ENCODE data around the gene TGM2. TPM values are rescaled to one million over a fixed set of nuclear protein-coding genes. Genes with fewer than 3 reads are reported as not detected.

TGM2 gene
- total RNA-seq, 2 experiments from 2014 or later = not detected

DNA sequence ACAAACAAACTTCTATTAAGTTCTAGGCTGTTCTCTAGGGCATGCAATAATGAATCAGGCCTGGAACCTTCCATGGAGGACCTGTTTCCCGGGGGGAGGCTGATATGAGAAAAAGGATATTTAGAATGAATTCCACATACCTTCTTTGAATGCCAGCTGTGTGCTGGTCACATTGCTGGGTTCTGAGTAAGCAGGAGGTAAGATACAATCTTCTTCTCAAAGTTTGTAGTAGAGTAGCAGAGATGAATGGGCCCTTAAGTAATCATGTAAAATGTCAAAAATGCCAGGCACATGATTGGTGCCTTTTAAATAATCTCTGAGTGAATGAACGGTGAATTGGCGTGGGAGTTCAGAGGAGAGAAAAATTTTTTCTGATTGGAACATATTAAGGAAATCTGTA, 47.4 kb downstream of the TGM2 start:
- no peak overlapping the region for H3K4me3 Mint-ChIP-seq
- ChIA-PET POLR2A (no interaction called here), CTCF (no interaction called here)
- no peaks in the 10 kb centered on the region for H3K27me3 Mint-ChIP-seq
- DNase-seq (no peak), ATAC-seq (no peak)
- no peaks in the 10 kb centered on the region for H3K9me3 Mint-ChIP-seq
- no peak overlapping the region for H3K27ac Mint-ChIP-seq
- no peaks in the 10 kb centered on the region for H3K36me3 Mint-ChIP-seq (ENCODE audit: low read depth)
- intact Hi-C loops (cut with micrococcal nuclease) = no loop called here
- TF ChIP-seq CTCF (IDR thresholded peaks at IDR 0.05) = no peak
- no peaks in the 10 kb centered on the region for H3K4me1 Mint-ChIP-seq (ENCODE audit: low read depth)

- Mint-ChIP-seq H3K4me3 (no peak overlapping the region), H3K36me3 (ENCODE audit: low read depth) (no peaks in the 10 kb centered on the region), H3K9me3 (no peaks in the 10 kb centered on the region), H3K27me3 (no peaks in the 10 kb centered on the region), H3K27ac (no peak overlapping the region), H3K4me1 (ENCODE audit: low read depth) (no peaks in the 10 kb centered on the region)
- DNase-seq = no peak
- no peak for ATAC-seq
- CTCF ChIA-PET = no interaction called here
- no peak for TF ChIP-seq CTCF (IDR thresholded peaks at IDR 0.05)
- POLR2A ChIA-PET = no interaction called here
- intact Hi-C loops (cut with micrococcal nuclease) = no loop called here
These were observed 47.9 kb downstream of the TGM2 start for GRCh38 chr20:38117205-38117604.

DNA sequence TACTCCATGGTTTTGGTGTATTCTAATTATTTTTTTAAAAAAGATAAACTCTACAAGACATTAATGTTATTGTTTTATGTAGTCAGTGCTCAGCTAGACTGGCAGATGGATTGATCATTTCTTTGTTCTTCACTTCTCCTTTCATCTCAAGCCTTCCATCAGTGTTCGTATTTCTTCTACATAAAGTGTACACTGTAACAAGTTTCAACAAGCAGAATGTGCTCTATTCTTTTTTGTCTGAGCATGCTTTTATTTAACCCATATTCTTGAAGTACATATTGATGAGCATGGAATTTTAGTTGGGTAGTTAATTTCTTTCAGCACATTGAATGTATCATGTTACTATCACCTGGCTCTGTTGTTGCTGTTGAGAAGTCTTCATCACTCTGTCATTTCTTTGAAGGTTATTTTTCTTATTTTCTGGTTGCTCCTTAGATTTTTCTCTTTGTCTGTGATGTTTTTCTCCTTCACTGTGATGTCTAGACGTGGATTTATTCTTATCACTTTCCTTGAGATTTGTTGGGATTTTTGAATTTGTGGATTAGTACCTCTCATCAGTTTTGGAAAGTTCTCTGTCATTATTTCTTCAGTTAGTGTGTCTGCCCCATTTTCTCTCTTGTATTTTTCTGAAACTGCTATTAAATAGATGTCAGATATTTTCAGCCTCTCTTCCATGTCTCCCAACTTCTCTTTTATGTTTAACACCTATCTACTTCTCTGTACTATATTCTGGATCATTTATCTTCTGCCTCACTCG, 48.5 kb downstream of the TGM2 start:
- no peaks in the 10 kb centered on the region for H3K4me1 Mint-ChIP-seq (ENCODE audit: low read depth)
- ATAC-seq (no peak), DNase-seq (no peak)
- intact Hi-C loops (cut with micrococcal nuclease) = no loop called here
- no peaks in the 10 kb centered on the region for H3K9me3 Mint-ChIP-seq
- no peak overlapping the region for H3K27ac Mint-ChIP-seq
- TF ChIP-seq CTCF (IDR thresholded peaks at IDR 0.05) = no peak
- no peaks in the 10 kb centered on the region for H3K27me3 Mint-ChIP-seq
- no peak overlapping the region for H3K4me3 Mint-ChIP-seq
- CTCF ChIA-PET = interaction anchor here (1.9 kb wide), 1 partner anchor 43 kb away, joined by 5 read pairs; no protein-coding TSS in a partner anchor
- POLR2A ChIA-PET = no interaction called here
- no peaks in the 10 kb centered on the region for H3K36me3 Mint-ChIP-seq (ENCODE audit: low read depth)

DNA sequence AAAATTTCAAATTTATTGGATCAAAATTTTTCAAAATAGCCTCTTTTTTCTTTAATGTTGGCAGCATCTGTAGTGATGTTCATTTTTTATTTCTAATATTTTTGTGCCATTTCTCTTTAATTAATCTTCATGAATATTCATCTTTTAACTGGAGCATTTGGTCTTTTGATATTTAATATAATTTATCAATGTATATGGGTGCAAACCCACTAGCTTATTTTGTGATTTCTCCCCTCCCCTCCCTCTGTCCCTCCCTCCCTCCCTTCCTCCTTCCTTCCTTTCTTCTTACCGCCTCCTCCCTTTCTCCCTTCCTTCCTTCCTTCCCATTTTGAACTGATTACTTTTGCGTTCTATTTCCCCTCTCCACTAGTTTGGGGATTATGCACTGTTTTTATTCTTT, 49.2 kb downstream of the TGM2 start:
- DNase-seq (no peak), ATAC-seq (no peak)
- Mint-ChIP-seq H3K36me3 (ENCODE audit: low read depth) (no peaks in the 10 kb centered on the region), H3K4me3 (no peak overlapping the region), H3K27ac (no peak overlapping the region), H3K9me3 (no peaks in the 10 kb centered on the region), H3K27me3 (no peaks in the 10 kb centered on the region), H3K4me1 (ENCODE audit: low read depth) (no peaks in the 10 kb centered on the region)
- TF ChIP-seq CTCF (IDR thresholded peaks at IDR 0.05) = no peak
- CTCF ChIA-PET = interaction anchor here (1.9 kb wide), 1 partner anchor 43 kb away, joined by 5 read pairs; no protein-coding TSS in a partner anchor
- POLR2A ChIA-PET = no interaction called here
- intact Hi-C loops (cut with micrococcal nuclease) = no loop called here

DNA sequence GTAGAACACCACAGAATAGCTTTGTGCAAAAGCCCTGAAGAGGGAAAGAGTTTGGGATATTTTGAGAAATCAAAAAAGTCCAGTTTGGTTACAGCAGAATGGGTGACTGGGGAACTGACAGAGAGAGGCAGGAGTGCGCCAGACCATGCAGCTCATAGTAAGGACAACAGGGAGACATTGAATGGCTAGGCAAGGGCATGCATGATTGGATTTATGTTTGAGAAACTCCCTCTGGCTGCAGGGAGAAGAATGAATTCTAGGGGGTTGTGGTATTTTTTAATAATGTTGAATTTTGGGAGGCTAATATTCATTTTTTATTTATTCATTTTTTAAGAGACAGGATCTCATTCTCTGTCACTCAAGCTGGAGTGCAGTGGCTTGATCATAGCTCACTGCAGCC, 49.9 kb downstream of the TGM2 start:
- no peak for ATAC-seq
- Mint-ChIP-seq H3K27me3 (no peaks in the 10 kb centered on the region), H3K4me3 (no peak overlapping the region), H3K36me3 (ENCODE audit: low read depth) (no peaks in the 10 kb centered on the region), H3K9me3 (no peaks in the 10 kb centered on the region), H3K4me1 (ENCODE audit: low read depth) (no peaks in the 10 kb centered on the region), H3K27ac (no peak overlapping the region)
- POLR2A ChIA-PET = no interaction called here
- DNase-seq = no peak
- CTCF ChIA-PET = interaction anchor here (1.5 to 3.7 kb wide), 3 partner anchors 18 to 107 kb away, joined by 4 to 30 read pairs (median 5); no protein-coding TSS in a partner anchor
- intact Hi-C loops (cut with micrococcal nuclease) = no loop called here
- no peak for TF ChIP-seq CTCF (IDR thresholded peaks at IDR 0.05)
